Epidermal melanocyte (primary cell): ENCODE data around the gene UBE2S.
"Not testable (repeated sequence)": the region's sequence is repeated elsewhere in the genome, so short reads cannot be mapped to it uniquely, and the experiment has no call there.

Source experiments
- DNase-seq: peaks from one replicate; pipeline ENCODE4 v3.0.0; 2011; ENCODE audit warnings: low spot score; ENCODE audit not compliant: insufficient read length

The UBE2S gene

DNA sequence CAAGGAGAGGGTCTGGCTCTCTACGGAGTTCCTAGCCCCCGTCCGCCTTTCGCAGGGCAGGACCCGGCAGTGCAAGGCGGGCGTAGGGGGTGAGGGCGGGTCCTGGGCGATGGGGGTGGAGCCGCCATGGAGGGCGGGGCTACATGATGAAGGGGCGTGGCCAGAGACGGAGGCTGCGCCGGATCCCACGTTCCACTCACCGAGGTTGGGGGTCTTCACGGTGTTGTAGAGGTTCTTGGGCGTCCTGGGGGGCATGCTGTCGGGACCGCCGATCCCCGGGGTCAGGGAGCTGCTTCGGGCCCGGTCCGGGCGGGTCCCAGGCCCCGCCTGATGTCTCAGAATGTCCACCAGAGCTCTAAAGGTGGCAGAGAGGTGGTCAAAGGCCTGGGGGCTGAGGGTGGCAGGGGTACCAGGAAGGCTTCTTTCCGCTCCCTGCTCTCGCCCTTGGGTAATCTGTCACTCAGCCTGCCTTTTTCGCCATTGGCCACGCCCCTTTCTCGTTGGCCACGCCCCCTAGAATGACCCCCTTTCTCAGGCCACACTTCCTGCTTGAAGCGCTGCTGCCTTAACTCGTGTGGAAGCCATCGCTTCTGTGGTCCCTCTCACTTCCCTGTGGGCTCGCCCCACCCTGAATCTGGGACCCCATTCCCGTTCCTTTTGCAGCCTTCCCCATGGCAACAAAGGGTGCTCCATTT, 33.0 kb upstream of the UBE2S start:
- DNase-seq: peak; percentile 57

DNA sequence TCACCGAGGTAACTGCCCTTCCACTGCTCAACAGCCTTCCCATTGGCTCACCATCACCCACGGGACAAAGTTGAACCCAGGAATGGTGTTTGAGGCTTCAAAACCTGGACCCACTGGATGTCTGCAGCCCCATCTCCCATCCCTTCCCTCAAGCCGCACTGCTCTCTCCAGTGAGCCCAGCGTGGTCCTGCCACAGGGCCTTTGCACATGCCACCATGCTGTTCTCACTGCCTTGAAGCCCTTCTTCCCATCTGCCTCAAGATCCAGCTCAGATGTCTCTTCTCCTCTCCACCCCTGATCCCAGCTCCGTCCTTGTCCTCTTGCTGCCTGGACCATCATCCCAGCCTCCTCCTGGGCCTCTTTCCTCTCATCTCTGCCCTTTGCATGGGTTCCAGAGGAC, 31.5 kb upstream of the UBE2S start:
- peak; percentile 5 for DNase-seq

DNA sequence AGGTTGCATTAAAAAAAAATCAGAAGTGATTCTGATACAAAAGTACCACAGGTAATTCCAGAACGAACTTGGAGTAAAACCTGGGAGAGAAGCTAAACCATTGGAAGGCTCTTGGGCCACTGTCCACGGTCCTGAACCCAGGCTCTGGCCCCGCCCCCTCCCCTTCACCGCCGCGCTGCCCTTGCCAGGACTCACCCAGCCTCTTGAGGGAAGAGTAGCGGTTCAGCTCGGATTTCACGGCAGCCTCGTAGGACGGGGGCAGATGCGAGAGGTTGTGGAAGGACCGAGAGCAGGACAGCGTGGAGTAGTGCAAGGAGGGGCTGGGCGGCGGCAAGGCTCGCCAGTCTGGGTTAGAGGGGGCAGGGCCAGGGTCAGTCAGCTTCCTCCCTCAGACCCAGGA, 29.8 kb upstream of the UBE2S start:
- DNase-seq: peak; percentile 84

DNA sequence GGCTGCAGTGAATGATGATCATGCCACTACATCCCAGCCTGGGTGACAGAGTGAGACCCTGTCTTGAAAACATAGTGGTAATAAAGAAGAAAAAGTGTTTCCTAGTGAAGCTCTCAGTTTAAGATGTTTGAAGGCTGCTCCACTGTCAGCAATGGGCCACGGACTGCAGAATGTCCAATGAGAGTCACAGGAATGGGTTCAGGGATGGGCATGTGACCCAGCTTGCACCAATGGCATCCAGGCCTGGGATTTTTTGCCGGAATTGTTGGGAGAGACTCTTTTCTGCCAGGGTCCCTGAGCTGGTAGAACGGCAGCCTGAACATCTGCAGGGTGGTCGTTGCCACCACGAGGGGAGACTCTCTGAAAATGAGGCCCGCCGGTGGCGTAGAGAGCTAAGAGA, 29.3 kb upstream of the UBE2S start:
- no peak for DNase-seq

DNA sequence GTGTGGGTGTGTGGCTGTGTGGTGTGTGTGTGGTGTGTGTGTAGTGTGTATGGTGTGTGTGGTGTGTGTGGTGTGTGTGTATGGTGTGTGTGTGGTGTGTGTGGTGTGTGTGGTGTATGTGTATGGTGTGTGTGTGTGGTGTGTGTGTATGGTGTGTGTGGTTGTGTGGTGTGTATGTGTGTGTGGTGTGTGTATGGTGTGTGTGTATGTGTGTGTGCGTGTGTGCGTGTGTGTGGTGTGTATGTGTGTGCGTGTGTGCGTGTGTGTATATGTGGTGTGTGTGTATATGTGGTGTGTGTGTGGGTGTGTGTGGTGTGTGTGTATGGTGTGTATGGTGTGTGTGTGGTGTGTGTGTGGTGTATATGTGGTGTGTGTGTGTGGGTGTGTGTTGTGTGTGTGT, 27.4 kb upstream of the UBE2S start:
- no peak for DNase-seq

DNA sequence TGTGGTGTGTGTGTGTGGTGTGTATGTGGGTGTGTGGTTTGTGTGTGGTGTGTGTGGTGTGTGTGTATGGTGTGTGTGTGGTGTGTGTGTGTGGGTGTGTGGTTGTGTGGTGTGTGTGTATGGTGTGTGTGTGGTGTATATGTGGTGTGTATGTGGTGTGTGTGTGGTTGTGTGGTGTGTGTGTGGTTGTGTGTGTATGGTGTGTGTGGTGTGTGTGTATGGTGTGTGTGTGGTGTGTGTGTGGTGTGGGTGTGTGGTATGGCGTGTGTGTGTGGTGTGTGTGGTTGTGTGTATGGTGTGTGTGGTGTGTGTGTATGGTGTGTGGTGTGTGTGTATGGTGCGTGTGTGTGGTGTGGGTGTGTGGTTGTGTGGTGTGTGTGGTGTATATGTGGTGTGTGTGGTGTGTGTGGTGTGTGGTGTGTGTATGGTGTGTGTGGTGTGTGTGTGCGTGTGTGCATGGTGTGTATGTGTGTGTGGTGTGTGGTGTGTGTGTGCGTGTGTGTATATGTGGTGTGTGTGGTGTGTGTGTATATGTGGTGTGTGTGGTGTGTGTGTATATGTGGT, 26.9 kb upstream of the UBE2S start:
- DNase-seq: no peak

DNA sequence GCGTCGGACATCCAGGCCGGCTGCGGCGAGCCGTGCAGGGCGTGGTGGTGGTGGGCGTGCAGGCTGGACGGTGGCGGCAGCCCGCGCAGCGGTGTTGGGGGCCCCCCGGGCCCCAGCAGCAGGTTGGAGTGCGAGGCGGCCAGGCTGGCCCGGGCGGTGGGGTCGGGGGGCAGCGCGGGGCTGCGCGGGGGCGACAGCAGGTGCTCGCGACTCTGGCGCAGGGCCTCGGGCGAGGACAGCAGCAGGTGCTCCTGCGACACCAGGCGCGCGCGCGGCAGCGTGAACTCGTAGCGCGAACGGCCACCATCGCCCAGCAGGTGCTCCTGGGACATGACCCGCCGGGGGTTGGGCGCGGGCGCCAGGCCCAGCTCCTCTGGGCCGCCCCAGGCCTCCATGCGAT, 25.7 kb upstream of the UBE2S start:
- DNase-seq: peak; percentile 4

DNA sequence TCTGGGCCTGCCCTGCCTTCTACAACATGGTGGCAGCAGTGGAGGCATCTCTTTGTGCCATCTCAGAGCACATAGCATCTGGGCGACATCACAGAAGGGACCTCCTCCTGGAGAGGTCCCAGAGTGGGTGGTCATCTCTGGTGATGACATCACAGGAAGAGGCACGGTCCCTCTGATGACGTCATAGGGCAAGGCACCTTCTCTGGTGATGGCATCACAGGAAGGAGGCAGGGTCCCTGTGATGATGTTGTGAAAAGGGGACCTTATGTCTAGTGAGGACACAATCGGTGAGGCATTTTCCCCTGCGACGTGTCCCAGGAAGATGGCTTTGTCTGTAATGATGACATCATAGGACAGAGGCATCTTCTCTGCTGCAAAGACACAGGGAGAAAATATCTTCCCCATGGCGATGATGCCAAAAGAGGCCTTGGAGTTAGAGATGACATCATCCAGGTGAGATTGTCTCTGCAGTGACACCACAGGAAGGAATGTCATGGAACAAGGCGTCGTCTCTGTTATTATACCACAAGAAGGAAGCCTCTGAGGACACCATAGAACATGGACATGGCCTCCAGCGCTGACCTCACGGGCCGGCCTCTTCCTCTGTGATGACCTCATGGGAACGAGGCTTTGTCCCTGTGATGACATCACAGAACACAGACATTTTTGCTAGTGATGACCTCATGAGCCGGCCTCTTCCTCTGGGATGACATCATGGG, 24.8 kb upstream of the UBE2S start:
- DNase-seq: peak; percentile 16

DNA sequence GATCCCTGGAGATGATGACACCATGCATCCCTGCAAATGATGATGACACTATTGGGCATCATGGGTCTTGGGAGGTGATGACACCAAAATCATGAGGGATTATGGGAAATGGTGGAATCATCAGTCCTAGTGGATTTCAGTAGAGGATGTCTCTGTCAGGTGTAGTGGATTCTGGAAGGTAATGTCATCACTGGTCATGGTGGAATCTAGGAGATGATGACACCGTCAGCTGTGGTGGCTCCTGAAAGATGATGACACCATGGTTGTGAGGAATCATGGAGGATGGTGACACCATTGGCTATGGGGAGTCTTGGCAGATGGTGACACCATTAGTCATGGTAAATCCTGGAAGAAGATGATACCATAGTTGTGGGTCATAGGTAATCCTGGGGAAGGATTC, 23.6 kb upstream of the UBE2S start:
- peak; percentile 6 for DNase-seq

DNA sequence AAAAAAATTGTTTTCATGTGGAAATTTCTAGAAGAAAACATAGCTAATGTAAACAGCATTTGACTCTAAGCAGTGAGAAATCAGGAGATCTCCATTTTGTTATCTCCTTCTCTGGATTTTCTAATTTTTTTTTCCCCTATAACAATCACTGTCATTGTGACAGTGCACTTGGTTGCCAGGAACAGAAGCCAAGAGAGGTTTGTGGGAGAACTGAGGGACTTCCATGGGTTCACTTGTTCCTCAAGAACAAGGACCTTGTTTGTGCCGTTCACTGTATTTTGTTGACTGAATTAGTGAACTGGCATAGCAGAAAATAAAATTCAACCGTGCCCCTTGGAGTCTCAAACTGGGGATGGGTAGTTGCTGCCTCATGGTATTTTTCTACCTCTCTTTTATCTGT, 18.5 kb upstream of the UBE2S start:
- DNase-seq: peak; percentile 84

DNA sequence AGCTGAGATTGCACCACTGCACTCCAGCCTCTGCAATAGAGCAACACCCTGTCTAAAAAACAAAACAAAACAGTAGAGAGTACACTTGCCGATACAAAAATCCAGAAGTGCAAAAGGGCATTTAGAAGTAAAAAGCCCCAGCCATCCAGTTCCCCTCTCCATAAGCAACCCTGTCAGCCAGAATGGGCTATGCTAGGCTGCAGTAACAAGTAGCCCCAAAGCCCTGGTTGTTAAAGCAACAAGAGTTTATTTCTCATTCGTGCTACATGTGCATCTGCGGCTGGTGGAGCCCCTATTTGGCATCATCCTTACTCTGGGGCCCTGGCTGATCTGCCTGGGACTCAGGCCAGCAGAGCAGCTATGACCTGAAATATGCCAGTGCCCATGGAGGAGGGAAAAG, 16.9 kb upstream of the UBE2S start:
- DNase-seq: no peak

DNA sequence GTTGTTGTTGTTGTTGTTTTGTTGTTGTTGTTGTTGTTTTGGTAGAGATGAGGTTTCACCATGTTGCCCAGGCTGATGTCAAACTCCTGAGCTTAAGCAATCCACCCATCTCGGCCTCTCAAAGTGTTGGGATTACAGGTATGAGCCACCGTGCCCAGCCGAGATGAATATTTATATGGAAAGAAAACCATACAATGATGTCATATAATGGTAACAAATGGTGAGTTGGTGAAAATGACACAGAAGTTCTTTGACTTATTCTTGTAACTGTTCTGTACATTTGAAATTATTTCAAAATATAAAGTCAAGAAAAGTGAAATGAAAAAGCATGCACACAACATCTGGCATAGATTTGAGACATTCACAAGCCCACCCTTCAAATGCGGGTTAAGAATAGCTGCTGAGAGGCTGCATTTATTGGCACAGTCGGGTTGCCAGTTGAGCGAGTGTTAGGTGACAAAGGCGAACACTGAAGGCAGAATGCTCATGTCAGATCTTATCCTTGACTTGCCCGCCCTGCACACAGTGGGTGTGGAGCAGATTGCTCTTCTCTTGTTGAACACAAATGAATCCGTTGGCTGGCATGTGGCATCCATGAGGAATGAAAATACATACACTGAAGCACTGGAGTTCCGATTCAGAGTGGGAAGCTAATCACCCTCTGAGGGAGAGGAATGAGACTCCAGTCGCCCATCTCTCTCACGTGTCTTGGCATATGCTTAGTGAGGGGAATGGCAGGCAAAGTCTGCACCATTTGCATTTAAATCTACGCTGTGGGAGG, 15.8 kb upstream of the UBE2S start:
- DNase-seq: no peak

DNA sequence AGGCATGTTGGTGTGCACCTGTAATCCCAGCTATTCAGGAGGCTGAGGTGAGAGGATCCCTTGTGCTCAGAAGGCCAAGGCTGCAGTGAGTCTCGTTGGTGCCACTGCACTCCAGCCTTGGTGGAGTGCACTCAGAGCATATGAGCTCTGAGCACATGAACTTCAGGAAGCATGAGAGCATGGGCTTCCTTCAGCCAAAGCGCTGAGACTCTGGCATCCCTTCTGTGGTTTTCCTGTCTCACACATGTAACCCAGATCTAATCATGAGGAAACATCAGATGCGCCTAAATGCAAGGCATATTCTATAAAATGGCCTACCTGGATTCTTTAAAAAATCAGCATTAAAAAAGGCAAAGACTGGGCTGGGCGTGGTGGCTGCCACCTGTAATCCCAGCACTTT, 13.7 kb upstream of the UBE2S start:
- DNase-seq: not testable (repeated sequence)

DNA sequence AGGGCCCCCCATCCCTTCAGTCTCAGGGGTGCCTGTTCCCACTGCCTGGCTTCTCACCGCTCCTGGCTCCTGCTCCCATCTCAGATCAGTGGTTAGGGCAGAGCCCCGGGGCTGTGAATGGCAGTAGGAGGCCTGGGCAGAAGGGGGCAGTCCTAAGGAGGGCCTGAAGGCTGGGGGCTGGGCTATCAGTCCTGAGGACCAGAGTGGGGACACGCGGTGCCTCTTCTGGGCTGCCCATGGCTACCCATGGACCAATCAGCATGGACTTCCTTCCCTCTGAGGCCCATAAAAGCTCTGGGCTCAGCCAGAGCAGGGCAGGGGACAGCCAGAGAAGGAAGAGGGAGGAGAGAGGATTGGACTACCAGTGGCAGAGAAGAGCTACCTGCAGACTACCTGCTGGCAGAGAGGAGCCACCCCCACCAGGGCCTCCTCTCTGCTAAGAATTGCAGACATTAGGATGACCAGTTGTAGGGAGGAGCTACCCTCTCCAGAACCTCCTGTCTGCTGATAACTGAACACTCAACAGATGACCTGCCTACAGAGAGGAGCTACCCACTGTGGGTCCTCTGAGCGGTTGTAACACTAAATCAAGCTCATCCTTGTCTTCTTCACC, 12.1 kb upstream of the UBE2S start:
- DNase-seq: no peak

DNA sequence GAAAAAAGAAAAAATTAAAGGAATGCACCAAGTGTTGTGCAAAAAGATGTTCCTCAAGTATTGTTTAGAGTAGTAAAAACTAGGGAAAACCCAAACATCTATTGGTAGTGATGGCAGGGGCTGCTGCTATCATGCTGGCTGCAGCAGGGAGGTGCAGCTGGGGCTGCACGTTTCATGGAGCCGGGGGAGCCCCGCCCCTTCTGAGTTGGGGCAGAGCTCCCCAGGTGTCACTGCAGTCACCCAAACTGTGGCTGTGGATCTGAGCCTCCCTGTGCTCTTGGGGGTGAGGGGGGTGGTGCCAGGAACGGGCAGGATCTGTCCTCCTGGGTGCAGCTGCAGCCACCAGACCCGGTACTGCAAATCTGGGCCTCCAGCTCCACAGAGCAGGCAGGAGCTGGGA, 11.5 kb upstream of the UBE2S start:
- DNase-seq: no peak

DNA sequence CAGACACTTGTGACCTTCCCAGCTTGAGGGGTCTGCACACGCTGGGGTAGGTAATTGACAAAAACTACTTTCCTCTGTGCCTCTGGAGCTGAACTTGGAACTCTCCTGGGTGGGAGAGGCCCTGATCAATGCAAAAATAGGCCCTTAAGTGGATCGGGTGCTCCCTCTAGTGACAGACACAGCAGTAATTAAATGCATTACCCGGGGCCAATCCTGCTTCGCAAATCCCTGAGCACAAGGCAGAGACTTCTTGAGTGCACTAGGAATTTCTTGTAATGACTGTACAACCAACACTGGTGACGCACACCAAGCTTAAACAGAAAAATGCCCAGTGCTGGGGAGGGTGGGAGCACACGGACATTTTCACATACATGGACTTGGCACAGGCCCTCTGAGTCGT, 10.6 kb upstream of the UBE2S start:
- peak; percentile 81 for DNase-seq

DNA sequence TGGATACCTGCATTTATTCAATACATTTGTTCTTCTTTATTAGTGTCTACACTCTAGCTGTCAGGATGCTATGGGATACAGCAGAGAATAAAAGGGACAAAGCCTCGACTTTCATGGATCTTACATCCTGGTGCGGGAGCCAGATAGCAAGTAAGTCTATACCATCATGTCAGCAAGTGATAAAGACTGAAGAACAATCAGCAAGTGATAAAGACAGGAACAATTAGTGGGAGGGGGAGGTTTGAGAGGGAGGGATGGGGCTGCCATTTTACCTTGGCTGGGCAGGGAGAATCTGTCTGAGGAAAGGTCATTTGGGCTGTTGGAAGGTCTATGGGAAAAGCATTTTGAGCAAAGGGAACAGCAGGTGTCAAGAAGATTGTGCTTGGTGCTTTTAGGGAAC, 2.6 kb upstream of the UBE2S start:
- no peak for DNase-seq

DNA sequence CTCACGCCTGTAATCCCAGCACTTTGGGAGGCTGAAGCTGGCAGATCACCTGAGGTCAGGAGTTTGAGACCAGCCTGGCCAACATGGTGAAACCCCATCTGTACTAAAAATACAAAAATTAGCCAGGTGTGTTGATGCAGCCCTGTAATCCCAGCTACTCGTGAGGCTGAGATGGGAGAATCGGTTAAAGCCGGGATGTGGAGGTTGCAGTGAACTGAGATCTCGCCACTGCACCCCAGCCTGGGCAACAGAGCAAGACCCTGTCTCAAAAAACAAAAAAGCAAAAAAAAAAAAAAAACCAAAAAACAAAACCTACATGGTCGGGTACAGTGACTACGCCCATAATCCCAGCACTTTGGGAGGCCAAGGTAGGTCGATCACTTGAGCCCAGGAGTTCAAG, 1.6 kb upstream of the UBE2S start:
- DNase-seq: not testable (repeated sequence)

DNA sequence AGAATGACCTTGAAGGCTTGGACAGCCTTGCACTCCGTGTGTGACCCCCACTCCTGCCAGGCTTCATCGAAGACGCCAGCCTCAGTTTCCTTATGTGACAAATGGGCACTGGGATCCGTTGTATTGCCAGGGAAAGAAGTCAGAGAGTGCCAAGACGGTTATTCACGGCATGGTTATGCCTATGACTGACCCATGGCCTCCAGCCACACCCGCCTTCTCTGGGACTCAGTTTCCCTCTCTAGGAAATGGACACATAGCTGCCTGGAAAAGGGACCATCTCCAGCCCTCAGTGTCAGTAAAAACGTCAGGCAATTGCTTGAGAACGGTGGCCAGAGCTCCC, 915 bp upstream of the UBE2S start:
- DNase-seq: no peak

DNA sequence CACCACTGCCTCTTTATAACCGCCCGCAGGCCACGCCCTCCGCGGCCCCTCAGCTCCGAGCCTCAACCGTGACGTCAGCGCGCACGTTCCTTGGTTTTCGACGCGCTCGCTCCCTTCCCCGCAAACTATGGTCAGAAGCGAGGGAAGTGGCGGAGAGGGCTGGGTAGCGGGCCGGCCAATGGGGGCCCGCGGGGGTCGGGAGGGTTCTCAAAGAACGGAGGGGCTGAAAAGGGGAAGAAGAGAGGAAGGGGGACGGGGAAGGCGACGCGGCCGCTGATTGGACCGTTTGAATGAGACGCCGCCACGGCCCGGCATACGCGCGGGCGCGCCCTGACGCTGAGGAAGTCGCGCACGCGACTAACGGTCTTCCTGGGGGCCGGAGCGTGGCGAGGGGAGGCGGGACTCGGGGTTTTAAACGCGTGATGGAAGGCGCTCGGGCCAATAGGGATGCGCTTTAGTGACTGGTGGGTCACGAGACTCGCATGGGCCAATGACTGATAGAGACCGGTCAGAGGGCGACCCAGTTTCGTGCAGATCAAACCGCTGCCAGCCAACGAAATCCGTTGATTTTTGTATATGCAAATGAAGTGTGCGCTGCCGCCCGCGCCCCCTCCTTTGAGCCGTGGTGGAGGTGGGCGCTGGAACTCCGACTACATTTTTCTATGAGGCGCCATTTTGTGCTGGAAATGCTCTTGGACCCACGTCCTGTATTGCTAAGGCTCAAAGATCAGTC, 378 bp upstream of the UBE2S start:
- peak; percentile 100 for DNase-seq
